Small intestine (tissue), 16 donors: ENCODE measurements around the gene CELF3. TPM values are rescaled to one million over a fixed set of nuclear protein-coding genes. Genes with fewer than 3 reads are reported as not detected.

Experiments used
- DNase-seq, 2 donors: peaks; one replicate each; pipeline versions ENCODE4 v3.0.0 to v3.0.0-alpha.2; 2013
- FAIRE-seq: peaks from 2 replicates; lab custom pipeline; 2012; peaks lifted over from hg19 to GRCh38; lab: Jason Lieb, UNC
- H3K27ac ChIP-seq, 3 donors: one replicate each; pipeline ENCODE4 v1.5.1; 2013; ENCODE audit warnings: low read length in 2 of 3, mild to moderate bottlenecking in 2 of 3, control low read depth in 1 of 3, inconsistent platforms in 1 of 3, low read depth in 1 of 3, moderate library complexity in 1 of 3
- H3K27me3 ChIP-seq, 3 donors: one replicate each; pipeline ENCODE4 v1.6.1; 2013; ENCODE audit warnings: low read length in 3 of 3, inconsistent platforms in 1 of 3; ENCODE audit not compliant: control insufficient read depth in 3 of 3, insufficient read depth in 3 of 3
- H3K36me3 ChIP-seq, 3 donors: one replicate each; pipeline ENCODE4 v1.6.1; 2013; ENCODE audit warnings: low read length in 3 of 3, inconsistent platforms in 1 of 3, low read depth in 1 of 3, mild to moderate bottlenecking in 1 of 3, moderate library complexity in 1 of 3; ENCODE audit not compliant: control insufficient read depth in 3 of 3, insufficient read depth in 2 of 3
- H3K4me1 ChIP-seq, 3 donors: one replicate each; pipeline ENCODE4 v1.6.1; 2013; ENCODE audit warnings: low read length in 2 of 3, inconsistent platforms in 1 of 3, low read depth in 1 of 3, mild to moderate bottlenecking in 1 of 3, moderate library complexity in 1 of 3; ENCODE audit not compliant: control insufficient read depth in 3 of 3, insufficient read depth in 2 of 3
- H3K4me3 ChIP-seq, 3 donors: one replicate each; pipeline ENCODE4 v1.5.1; 2013; ENCODE audit warnings: low read length in 3 of 3, control low read depth in 1 of 3, inconsistent platforms in 1 of 3, low read depth in 1 of 3, mild to moderate bottlenecking in 1 of 3, moderate library complexity in 1 of 3
- H3K9me3 ChIP-seq, 2 donors: one replicate each; pipeline ENCODE4 v1.6.1; 2013; ENCODE audit warnings: low read depth in 1 of 2, low read length in 1 of 2; ENCODE audit not compliant: control insufficient read depth in 2 of 2, insufficient read depth in 1 of 2
- WGBS, 3 donors: extraction: QIAGEN DNeasy Blood & Tissue Kit; methylation state at CpG; one replicate each; pipeline ENCODE4 v1.1.7; 2013; 5-methylcytosine and 5-hydroxymethylcytosine counted together
- long read RNA-seq, 10 donors: transcript quantifications; one replicate each; lab custom pipeline, GENCODE V29; 2026
- polyA plus RNA-seq, 4 donors: library from polyadenylated mRNA; stranded (reverse) in 3 of 4; unstranded in 1 of 4; fragments of 200-250 nt in 3 of 4; fragments of 120-200 nt in 1 of 4; gene quantifications; one replicate each; pipeline versions ENCODE4 v1.2.1 to v1.2.3, GENCODE V29; 2013
- donor health status: healthy with polysubstance abuse.
- donor health status: control.
- donor health status: control.
- donor health status: Bipolar disorder and iron deficiency.
- donor health status: healthy.

Gene CELF3
- polyA plus RNA-seq, result 10 to 100 TPM in 1 of 4 donors, 1 to 10 TPM in 2, under 1 TPM in 1; 0.89 to 55.1 (median 4.0) TPM
- long read RNA-seq, donor 1, result 0 reads
- long read RNA-seq, donor 2, result 0 reads
- long read RNA-seq, donor 3, partial matches to known transcripts, result 0 of 2 reads
- long read RNA-seq, donor 3, other reads (novel, unspliced or antisense), result 0 of 2 reads
- long read RNA-seq, donor 4, partial matches to known transcripts, result 0 of 1 reads
- long read RNA-seq, donor 4, other reads (novel, unspliced or antisense), result 0 of 1 reads
- long read RNA-seq, donor 5, result 0 reads
- long read RNA-seq, donor 6, partial matches to known transcripts, result 5 of 6 reads
- long read RNA-seq, donor 6, other reads (novel, unspliced or antisense), result 0 of 6 reads
- long read RNA-seq, donor 7, result 0 reads
- long read RNA-seq, donor 8, result 0 reads
- long read RNA-seq, donor 9, result 0 reads
- long read RNA-seq, donor 10, partial matches to known transcripts, result 0 of 11 reads
- long read RNA-seq, donor 10, other reads (novel, unspliced or antisense), result 8 of 11 reads

GRCh38 chr1:151716771-151717631 is at the start of gene CELF3:
CELF3 (minus strand) TSS chr1:151716803; CDS start chr1:151716020, 783 bp downstream.
- peaks cover 3 to 64% (median 13%) of the 10 kb centered on the region in 3 donors for H3K4me1 ChIP-seq
- peak; percentile 25 to 85 for DNase-seq
- peak within 1 kb of the TSS in 1 of 3 donors; percentile 67 for H3K27ac ChIP-seq
- peak within 1 kb of the TSS in 1 of 3 donors; percentile 58 for H3K4me3 ChIP-seq
- 9 to 27% (median 19%) methylated on average over 27 of the region's 27 CpGs for WGBS, 3 donors
- H3K9me3 ChIP-seq, result no peaks in the 10 kb centered on the region
- peaks cover 0 to 21% (median 0%) of the 10 kb centered on the region in 3 donors for H3K36me3 ChIP-seq
- FAIRE-seq, result no peak
- H3K27me3 ChIP-seq, result peaks cover 0 to 14% (median 0%) of the 10 kb centered on the region in 3 donors

- no peak for DNase-seq
- H3K27me3 ChIP-seq, result no peaks in the 10 kb centered on the region
Observed at GRCh38 chr1:151763990-151764389, 47.4 kb upstream of the CELF3 start.

DNA sequence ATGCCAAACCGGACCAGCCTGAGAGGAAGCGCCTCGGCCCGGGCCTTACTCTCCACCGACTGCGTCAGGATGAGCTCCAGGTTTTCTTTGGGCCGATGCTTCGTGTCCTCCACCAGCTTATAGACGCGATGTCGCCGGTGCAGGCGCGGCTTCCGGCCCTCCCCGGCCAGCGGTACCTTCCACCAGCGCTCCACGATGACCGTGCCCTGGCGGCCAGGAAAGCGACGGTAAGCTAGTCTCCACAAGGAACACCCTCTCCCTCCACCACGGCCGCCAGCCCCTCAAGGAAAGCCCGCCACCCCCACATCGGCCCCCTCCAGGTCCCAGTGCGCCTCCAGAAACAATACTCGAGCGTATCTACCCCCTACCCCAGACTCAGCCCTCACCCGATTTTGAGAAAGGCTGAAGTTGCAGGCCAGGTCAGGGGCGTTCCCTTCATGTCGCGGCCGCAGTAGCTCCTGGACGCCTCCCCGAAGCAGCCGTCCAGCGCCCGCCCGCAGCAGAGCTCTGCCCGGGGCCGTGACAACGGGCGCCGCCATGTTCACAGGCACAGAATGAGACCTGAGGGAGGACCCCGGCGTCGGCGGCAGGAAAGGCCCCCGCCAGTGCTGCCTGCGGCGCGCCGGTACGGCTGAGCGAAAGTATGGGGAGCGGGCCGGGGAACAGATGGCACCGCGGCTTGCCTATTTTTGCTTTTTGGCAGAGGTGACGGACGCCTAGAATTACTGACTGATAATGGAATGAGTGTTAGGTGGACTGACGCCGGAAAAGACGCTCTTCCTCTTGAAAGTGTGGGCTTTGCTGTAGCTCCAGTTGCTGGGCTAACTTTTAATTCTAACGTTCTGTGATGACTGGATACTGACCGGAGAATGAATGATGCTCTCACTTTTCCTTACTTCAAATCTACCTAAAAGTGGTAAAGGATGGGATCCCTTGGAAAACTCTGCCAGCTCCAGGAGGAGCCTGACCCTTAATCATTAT is 46.6 kb upstream of the CELF3 start, which contains the start of gene MRPL9:
TSS of gene MRPL9 (minus strand) at position 556 of the 981 bp plus-strand sequence. CDS start at position 539, 17 bp downstream.
- DNase-seq, result peak; percentile 77 to 91
- H3K4me1 ChIP-seq, result peaks cover 3 to 10% (median 3%) of the 10 kb centered on the region in 3 donors
- peak within 1 kb of the TSS; percentile 82 to 83 (median 83) for H3K4me3 ChIP-seq
- no peaks in the 10 kb centered on the region for H3K27me3 ChIP-seq
- no peaks in the 10 kb centered on the region for H3K9me3 ChIP-seq
- WGBS, 3 donors, result 0 to 1% (median 0%) methylated on average over 66 to 68 of the region's 68 CpGs
- no peak for FAIRE-seq
- peak within 1 kb of the TSS; percentile 83 to 96 (median 83) for H3K27ac ChIP-seq
- peaks cover 0 to 17% (median 8%) of the 10 kb centered on the region in 3 donors for H3K36me3 ChIP-seq

More at GRCh38 chr1:151763990-151764389, 47.4 kb upstream of the CELF3 start:
- Histone ChIP-seq H3K36me3 (peaks cover 0 to 17% (median 8%) of the 10 kb centered on the region in 3 donors), H3K4me1 (peaks cover 3 to 10% (median 3%) of the 10 kb centered on the region in 3 donors), H3K9me3 (no peaks in the 10 kb centered on the region), H3K27ac (peak overlapping the region; percentile 83 to 96 (median 83)), H3K4me3 (peak overlapping the region in 2 of 3 donors; percentile 82 to 83)
- no peak for FAIRE-seq
- 41 to 48% (median 41%) methylated on average over 10 of the region's 10 CpGs for WGBS, 3 donors

DNA sequence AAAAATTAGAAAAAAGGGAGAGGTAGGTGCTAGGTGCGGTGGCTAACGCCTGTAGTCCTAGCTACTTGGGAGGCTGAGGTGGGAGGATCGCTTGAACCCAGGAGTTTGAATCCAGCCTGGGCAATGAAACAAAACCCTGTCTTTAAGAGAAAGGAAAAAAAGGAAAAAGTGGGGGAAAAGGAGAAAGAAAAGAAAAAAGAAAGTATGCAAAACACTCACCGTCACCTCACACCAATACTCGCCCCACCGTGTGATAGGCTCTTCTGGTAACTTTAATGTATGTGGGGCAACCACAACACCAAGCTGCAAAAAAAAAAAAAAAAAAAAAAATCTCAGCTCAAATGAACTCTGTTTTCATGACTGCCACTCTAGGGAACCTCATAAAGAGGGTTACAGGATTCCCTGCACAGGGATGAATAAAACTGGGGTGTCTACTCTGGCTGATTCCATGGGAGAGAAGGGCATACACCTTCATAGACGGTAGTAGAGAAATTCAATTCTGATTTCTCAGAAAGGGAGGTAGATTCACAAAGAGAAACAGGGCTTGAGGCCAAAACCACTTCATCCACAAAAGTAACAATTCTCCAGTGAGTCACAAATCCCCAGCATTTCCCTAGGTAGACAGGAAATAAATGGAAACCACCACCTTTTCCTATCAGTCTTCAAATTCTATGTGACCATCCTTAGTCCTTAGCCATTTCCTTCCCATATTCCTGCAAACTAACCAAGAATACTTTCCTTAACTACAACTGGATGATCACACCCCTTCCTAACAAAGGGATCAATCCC is 44.2 kb upstream of the CELF3 start:
- peaks cover 0 to 21% (median 8%) of the 10 kb centered on the region in 3 donors for H3K36me3 ChIP-seq
- H3K9me3 ChIP-seq, result no peaks in the 10 kb centered on the region
- WGBS, 3 donors, result 68 to 96% (median 93%) methylated on average over 7 of the region's 7 CpGs
- no peak overlapping the region for H3K27ac ChIP-seq
- H3K4me3 ChIP-seq, result no peak overlapping the region
- H3K4me1 ChIP-seq, result peaks cover 3 to 10% (median 3%) of the 10 kb centered on the region in 3 donors
- no peaks in the 10 kb centered on the region for H3K27me3 ChIP-seq
- FAIRE-seq (no peak), DNase-seq (no peak)

- Histone ChIP-seq H3K9me3 (no peaks in the 10 kb centered on the region), H3K4me3 (no peak overlapping the region), H3K27me3 (no peaks in the 10 kb centered on the region), H3K36me3 (peaks cover 0 to 21% (median 8%) of the 10 kb centered on the region in 3 donors), H3K27ac (no peak overlapping the region), H3K4me1 (peaks cover 2 to 8% (median 3%) of the 10 kb centered on the region in 3 donors)
- FAIRE-seq, result no peak
- no peak for DNase-seq
Observed at GRCh38 chr1:151759241-151759640, 42.6 kb upstream of the CELF3 start.

GRCh38 chr1:151756291-151756690 is 39.7 kb upstream of the CELF3 start:
- H3K4me3 ChIP-seq, result no peak overlapping the region
- no peak overlapping the region for H3K27ac ChIP-seq

DNA sequence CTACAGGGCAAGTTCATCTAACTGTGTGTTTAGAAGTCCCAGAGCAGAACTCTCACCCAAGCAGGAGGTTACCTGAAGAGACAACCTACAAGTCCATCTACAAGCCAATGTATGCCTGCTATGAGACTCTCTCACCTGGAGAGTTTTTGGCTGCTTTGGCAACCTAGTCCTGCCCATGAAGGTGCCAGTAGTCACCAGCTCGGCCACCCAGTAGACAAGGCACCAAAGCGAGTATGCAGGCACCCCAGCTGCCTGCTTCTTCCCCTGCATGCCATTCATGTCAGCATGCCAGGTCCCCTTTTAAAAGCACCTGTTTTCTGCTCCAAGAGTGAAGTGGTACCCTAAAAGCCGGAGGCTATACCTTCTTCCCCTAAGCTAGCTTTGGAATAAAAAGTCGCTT is 24.9 kb upstream of the CELF3 start:
- DNase-seq (no peak), FAIRE-seq (no peak)
- Histone ChIP-seq H3K36me3 (peaks cover 0 to 2% (median 0%) of the 10 kb centered on the region in 3 donors), H3K9me3 (peaks cover 0 to 17% of the 10 kb centered on the region in 2 donors), H3K27me3 (peaks cover 0 to 6% (median 0%) of the 10 kb centered on the region in 3 donors), H3K27ac (no peak overlapping the region), H3K4me1 (peaks cover 0 to 2% (median 0%) of the 10 kb centered on the region in 3 donors), H3K4me3 (no peak overlapping the region)
- WGBS, 3 donors, result 83 to 93% (median 89%) methylated on average over 4 of the region's 4 CpGs

More at GRCh38 chr1:151756291-151756690, 39.7 kb upstream of the CELF3 start:
- WGBS, 3 donors, result 55 to 75% (median 73%) methylated on average over 1 of the region's 1 CpG
- Histone ChIP-seq H3K4me1 (no peaks in the 10 kb centered on the region), H3K27me3 (no peaks in the 10 kb centered on the region), H3K9me3 (no peaks in the 10 kb centered on the region), H3K36me3 (peaks cover 0 to 15% (median 8%) of the 10 kb centered on the region in 3 donors)
- DNase-seq (no peak), FAIRE-seq (no peak)
